ENCODE data around the gene AP2A2. TPM values are rescaled to one million over a fixed set of nuclear protein-coding genes. Genes with fewer than 3 reads are reported as not detected.

AP2A2 gene
- total RNA-seq, 4 donors from 2014 or later, result 49.5 to 82.6 (median 72.2) TPM

DNA sequence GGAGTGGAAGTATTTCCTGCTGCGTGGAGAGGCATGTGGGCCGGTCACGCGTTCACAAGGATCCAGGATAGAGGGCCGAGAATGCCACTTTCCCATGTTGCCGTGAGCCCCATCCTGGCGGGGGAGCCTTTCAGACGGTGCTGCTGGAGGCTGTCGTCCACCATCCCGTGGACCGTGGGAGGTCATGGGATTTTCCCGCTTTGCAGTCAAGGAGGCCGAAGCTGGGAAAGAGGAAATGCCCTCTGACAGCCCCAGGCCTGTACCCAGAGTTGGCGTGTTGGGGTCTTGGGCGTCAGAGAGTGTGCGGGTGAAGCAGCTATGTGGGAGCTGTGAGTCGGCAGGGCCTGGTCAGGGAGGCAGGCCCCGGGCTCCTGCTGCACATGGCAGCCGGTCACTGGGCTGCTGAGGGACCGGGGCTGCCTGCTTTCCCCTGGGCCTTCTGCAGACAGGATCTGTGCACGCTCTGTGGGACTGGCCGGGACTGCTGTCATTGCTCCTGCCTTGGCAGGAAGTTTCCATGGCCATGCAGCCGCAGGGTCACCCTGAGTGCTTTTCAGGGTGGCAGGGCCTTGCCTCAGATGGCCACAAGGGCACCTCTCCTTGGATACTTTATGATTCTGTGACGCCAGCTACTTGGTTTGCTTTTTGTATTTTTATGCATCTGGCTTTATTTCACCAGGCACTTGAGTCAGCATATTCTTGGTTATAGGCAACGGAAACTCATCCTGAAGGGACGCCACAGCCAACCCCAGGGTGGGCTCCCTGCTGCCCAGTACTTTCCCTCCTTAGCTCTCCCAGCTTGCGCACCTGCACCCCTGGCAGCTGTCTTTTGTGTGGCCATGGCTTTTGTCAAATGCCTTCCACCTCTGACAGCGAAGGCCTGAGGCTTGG is 52.4 kb downstream of the AP2A2 start:
- intact Hi-C loops (cut with DNase I), result no loop called here
- Histone ChIP-seq H3K4me1 (peaks cover 0 to 20% (median 8%) of the 10 kb centered on the region in 4 donors), H3K36me3 (peaks cover 45 to 97% (median 84%) of the 10 kb centered on the region in 4 donors), H3K4me3 (no peak overlapping the region), H3K9me3 (no peaks in the 10 kb centered on the region), H3K27me3 (no peaks in the 10 kb centered on the region), H3K27ac (replicated peaks in 1 of 4) (no peak overlapping the region)
- no peak for DNase-seq (ENCODE audit: extremely low spot score)
- WGBS, result 86% methylated on average over 20 of the region's 28 CpGs
- TF ChIP-seq POLR2AphosphoS5 (IDR thresholded peaks at IDR 0.05), result no peak
- TF ChIP-seq, protein P1, sequence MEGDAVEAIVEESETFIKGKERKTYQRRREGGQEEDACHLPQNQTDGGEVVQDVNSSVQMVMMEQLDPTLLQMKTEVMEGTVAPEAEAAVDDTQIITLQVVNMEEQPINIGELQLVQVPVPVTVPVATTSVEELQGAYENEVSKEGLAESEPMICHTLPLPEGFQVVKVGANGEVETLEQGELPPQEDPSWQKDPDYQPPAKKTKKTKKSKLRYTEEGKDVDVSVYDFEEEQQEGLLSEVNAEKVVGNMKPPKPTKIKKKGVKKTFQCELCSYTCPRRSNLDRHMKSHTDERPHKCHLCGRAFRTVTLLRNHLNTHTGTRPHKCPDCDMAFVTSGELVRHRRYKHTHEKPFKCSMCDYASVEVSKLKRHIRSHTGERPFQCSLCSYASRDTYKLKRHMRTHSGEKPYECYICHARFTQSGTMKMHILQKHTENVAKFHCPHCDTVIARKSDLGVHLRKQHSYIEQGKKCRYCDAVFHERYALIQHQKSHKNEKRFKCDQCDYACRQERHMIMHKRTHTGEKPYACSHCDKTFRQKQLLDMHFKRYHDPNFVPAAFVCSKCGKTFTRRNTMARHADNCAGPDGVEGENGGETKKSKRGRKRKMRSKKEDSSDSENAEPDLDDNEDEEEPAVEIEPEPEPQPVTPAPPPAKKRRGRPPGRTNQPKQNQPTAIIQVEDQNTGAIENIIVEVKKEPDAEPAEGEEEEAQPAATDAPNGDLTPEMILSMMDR (IDR thresholded peaks at IDR 0.05), result no peak
- TF ChIP-seq EP300 (IDR thresholded peaks at IDR 0.05), result no peak
- TF ChIP-seq POLR2A (IDR thresholded peaks at IDR 0.05; ENCODE audit: low read depth), result no peak

DNA sequence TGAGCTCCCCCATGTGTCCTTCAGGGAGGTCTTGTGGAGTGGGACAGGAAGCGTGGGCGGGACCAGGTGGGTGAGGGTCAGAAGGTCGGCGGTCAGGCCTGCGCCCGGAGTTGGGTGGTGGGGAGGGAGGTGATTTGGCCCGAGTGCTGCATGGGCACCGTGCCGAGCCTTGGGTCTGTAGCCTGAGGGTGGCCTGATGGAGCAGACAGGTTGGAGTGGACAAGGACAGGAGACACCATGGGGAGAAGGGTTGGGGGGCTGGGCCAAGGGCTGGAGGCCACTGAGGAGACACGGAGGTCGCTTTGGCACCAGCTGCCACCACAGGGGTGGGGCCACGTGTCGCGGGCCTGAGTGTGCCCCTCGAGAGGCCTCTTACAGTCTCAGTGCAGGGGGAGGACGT is 53.1 kb downstream of the AP2A2 start:
- H3K9me3 ChIP-seq, result no peaks in the 10 kb centered on the region
- TF ChIP-seq, protein P1 (IDR thresholded peaks at IDR 0.05), result no peak
- TF ChIP-seq EP300 (IDR thresholded peaks at IDR 0.05), result no peak
- TF ChIP-seq POLR2A (IDR thresholded peaks at IDR 0.05; ENCODE audit: low read depth), result no peak
- no peak for TF ChIP-seq POLR2AphosphoS5 (IDR thresholded peaks at IDR 0.05)
- intact Hi-C loops (cut with DNase I), result no loop called here
- H3K4me1 ChIP-seq, result peaks cover 0 to 20% (median 8%) of the 10 kb centered on the region in 4 donors
- H3K27ac ChIP-seq (replicated peaks in 1 of 4), result no peak overlapping the region
- WGBS, result 88% methylated on average over 16 of the region's 16 CpGs
- H3K27me3 ChIP-seq, result no peaks in the 10 kb centered on the region
- DNase-seq (ENCODE audit: extremely low spot score), result no peak
- H3K4me3 ChIP-seq, result no peak overlapping the region
- peaks cover 42 to 97% (median 82%) of the 10 kb centered on the region in 4 donors for H3K36me3 ChIP-seq

DNA sequence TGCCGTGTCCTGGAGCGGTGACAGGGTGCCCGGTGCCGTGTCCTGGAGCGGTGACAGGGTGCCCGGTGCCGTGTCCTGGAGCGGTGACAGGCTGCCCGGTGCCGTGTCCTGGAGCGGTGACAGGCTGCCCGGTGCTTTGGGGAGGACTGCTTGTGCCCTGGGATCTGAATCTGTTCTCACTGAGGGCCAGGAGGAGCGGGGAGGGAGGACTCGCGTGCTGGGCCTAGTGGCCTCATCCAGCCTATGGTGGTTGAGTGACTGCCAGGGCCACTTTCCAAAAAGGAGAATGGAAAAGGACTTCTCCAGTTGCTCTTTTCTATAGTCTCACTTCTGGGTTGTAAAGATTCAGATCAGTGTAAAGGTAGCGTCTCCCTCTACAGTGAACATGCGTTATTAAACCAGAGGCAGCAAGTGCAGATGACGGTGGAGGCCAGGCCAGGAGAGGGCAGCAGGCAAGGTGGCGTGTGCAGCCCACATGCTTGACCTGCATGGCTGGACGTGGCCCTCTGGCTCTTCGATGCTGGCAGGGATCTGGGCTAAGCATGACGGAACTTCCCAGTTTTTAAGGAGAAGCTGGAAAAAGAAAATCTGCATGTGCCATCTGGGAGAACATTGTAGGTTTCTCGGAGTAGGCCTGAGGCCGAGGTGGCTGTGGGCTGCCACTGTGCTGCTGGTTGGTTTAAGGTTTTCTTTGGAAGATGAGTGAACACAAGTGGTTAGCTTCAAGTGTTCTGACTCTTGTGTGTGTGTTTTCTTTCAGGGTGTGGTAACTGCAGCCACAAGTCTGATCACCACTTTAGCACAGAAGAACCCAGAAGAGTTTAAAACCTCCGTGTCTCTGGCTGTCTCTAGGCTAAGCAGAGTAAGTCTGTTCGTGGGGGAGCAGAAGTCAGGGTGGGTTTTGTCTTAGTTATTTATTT is 55.0 kb downstream of the AP2A2 start:
- 88% methylated on average over 11 of the region's 26 CpGs for WGBS

DNA sequence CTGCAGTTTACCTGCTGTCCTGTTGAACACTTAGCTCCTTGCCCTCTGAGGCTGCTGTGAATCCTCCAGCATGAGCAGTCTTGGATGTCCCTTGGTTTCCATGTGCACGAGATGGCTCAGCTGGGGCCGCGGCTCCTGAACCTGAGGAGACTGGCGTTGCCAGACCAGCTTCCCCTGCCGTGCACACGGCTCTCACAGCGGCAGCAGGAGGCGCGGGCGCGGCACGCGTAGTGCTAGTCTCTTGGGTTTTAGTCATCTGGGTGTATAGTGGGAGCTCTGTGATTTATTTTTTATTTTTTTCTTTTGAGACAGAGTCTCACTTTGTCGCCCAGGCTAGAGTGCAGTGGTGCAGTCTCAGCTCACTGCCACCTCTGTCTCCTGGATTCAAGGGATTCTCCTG is 56.1 kb downstream of the AP2A2 start:
- intact Hi-C loops (cut with DNase I), result no loop called here

More for the DNA sequence above, 55.0 kb downstream of the AP2A2 start:
- Histone ChIP-seq H3K36me3 (peaks cover 49 to 97% (median 84%) of the 10 kb centered on the region in 4 donors), H3K9me3 (no peaks in the 10 kb centered on the region), H3K27me3 (no peaks in the 10 kb centered on the region), H3K4me3 (no peak overlapping the region), H3K27ac (replicated peaks in 1 of 4) (no peak overlapping the region), H3K4me1 (peaks cover 0 to 20% (median 8%) of the 10 kb centered on the region in 4 donors)
- TF ChIP-seq POLR2AphosphoS5 (IDR thresholded peaks at IDR 0.05) (no peak), EP300 (IDR thresholded peaks at IDR 0.05) (no peak), POLR2A (IDR thresholded peaks at IDR 0.05; ENCODE audit: low read depth) (no peak)
- TF ChIP-seq, protein P1 (IDR thresholded peaks at IDR 0.05), result no peak
- no peak for DNase-seq (ENCODE audit: extremely low spot score)
- intact Hi-C loops (cut with DNase I), result no loop called here

More for the DNA sequence above, 56.1 kb downstream of the AP2A2 start:
- no peak overlapping the region for H3K4me3 ChIP-seq
- H3K9me3 ChIP-seq, result no peaks in the 10 kb centered on the region
- no peak for DNase-seq (ENCODE audit: extremely low spot score)
- peaks cover 0 to 15% (median 3%) of the 10 kb centered on the region in 4 donors for H3K4me1 ChIP-seq
- WGBS, result 92% methylated on average over 14 of the region's 14 CpGs
- TF ChIP-seq, protein P1 (IDR thresholded peaks at IDR 0.05), result no peak
- TF ChIP-seq EP300 (IDR thresholded peaks at IDR 0.05) (no peak), POLR2A (IDR thresholded peaks at IDR 0.05; ENCODE audit: low read depth) (no peak), POLR2AphosphoS5 (IDR thresholded peaks at IDR 0.05) (no peak)
- peaks cover 59 to 97% (median 87%) of the 10 kb centered on the region in 4 donors for H3K36me3 ChIP-seq
- no peaks in the 10 kb centered on the region for H3K27me3 ChIP-seq
- H3K27ac ChIP-seq (replicated peaks in 1 of 4), result no peak overlapping the region
